Measurements from ENCODE around the gene TLK1. TPM values are rescaled to one million over a fixed set of nuclear protein-coding genes. Genes with fewer than 3 reads are reported as not detected.

Gene TLK1
- polyA plus RNA-seq, 1 donor from 2014 or later, result 33.1 TPM

DNA sequence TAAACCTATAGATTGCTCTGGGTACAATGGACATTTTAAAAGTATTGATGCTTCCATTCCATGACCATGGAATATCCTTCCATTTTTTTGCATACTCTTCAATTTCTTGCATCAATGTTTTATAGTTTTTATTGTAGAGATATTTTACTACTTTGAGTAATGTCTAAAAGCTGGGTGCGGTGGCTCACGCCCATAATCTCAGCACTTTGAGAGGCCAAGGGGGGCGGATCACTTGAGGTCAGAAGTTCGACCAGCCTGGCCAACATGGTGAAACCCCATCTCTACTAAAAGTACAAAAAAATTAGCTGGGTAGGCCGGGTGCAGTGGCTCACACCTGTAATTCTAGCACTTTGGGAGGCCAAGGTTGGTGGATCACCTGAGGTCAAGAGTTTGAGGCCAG, 88.5 kb downstream of the TLK1 start:
- no peak overlapping the region for H3K4me2 ChIP-seq (ENCODE audit: low read length)
- no peaks in the 10 kb centered on the region for H3K36me3 ChIP-seq (ENCODE audit: insufficient read depth, low read length)
- H3K9ac ChIP-seq (ENCODE audit: low read length), result no peak overlapping the region

DNA sequence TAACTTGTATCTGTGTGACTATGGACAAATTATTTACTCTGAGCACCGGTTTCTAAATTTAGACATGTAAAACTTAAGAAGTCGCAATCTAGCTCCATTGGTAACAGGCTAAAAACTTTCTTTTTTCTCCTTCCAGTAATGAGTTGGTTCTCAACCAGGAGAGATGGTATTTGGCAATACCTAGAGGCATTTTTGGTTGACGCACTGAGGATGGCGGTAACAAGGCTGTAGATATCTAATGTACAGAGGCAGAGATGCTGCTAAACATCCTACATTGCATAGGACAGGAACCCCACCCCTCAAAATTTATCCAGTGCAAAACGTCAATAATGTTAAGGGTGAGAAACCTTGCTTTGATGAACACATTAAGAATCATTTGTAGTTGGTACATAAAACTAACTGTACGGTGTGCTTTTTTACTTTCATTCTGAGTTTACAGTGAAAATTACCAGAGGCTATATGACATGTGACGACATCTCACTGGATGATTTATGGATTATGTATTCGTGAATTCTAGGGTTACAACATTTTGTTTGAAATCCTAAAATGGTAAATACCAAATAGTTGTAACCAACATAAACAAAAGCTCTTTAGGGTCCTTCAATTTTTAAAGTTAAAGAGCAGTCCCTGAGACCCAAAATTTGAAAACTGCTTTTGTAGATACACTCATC, 91.3 kb downstream of the TLK1 start:
- H3K4me3 ChIP-seq (ENCODE audit: low read length), result no peak overlapping the region
- no peaks in the 10 kb centered on the region for H3F3A ChIP-seq (ENCODE audit: insufficient read depth, low read length, poor library complexity, severe bottlenecking)

More for the DNA sequence above, 88.5 kb downstream of the TLK1 start:
- no peak for TF ChIP-seq SMC3 (conservative IDR thresholded peaks at IDR 0.05; ENCODE audit: poor library complexity)
- TF ChIP-seq, protein P1, sequence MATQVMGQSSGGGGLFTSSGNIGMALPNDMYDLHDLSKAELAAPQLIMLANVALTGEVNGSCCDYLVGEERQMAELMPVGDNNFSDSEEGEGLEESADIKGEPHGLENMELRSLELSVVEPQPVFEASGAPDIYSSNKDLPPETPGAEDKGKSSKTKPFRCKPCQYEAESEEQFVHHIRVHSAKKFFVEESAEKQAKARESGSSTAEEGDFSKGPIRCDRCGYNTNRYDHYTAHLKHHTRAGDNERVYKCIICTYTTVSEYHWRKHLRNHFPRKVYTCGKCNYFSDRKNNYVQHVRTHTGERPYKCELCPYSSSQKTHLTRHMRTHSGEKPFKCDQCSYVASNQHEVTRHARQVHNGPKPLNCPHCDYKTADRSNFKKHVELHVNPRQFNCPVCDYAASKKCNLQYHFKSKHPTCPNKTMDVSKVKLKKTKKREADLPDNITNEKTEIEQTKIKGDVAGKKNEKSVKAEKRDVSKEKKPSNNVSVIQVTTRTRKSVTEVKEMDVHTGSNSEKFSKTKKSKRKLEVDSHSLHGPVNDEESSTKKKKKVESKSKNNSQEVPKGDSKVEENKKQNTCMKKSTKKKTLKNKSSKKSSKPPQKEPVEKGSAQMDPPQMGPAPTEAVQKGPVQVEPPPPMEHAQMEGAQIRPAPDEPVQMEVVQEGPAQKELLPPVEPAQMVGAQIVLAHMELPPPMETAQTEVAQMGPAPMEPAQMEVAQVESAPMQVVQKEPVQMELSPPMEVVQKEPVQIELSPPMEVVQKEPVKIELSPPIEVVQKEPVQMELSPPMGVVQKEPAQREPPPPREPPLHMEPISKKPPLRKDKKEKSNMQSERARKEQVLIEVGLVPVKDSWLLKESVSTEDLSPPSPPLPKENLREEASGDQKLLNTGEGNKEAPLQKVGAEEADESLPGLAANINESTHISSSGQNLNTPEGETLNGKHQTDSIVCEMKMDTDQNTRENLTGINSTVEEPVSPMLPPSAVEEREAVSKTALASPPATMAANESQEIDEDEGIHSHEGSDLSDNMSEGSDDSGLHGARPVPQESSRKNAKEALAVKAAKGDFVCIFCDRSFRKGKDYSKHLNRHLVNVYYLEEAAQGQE (IDR thresholded peaks at IDR 0.05; ENCODE audit: borderline replicate concordance), result no peak
- no peak for TF ChIP-seq EZH2 (IDR thresholded peaks at IDR 0.05; ENCODE audit: borderline replicate concordance, insufficient read depth, low read length, poor library complexity, severe bottlenecking)
- TF ChIP-seq POLR2AphosphoS5 (IDR thresholded peaks at IDR 0.05), result no peak
- TF ChIP-seq, protein P2, sequence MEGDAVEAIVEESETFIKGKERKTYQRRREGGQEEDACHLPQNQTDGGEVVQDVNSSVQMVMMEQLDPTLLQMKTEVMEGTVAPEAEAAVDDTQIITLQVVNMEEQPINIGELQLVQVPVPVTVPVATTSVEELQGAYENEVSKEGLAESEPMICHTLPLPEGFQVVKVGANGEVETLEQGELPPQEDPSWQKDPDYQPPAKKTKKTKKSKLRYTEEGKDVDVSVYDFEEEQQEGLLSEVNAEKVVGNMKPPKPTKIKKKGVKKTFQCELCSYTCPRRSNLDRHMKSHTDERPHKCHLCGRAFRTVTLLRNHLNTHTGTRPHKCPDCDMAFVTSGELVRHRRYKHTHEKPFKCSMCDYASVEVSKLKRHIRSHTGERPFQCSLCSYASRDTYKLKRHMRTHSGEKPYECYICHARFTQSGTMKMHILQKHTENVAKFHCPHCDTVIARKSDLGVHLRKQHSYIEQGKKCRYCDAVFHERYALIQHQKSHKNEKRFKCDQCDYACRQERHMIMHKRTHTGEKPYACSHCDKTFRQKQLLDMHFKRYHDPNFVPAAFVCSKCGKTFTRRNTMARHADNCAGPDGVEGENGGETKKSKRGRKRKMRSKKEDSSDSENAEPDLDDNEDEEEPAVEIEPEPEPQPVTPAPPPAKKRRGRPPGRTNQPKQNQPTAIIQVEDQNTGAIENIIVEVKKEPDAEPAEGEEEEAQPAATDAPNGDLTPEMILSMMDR (IDR thresholded peaks at IDR 0.05; ENCODE audit: poor library complexity, severe bottlenecking), result no peak
- TF ChIP-seq TAF1 (IDR thresholded peaks at IDR 0.05; ENCODE audit: low read depth), result no peak
- TF ChIP-seq RAD21 (conservative IDR thresholded peaks at IDR 0.05), result no peak
- no peak for TF ChIP-seq EP300 (conservative IDR thresholded peaks at IDR 0.05; ENCODE audit: poor library complexity, severe bottlenecking)
- TF ChIP-seq MXI1 (conservative IDR thresholded peaks at IDR 0.05; ENCODE audit: poor library complexity, severe bottlenecking), result no peak
- Histone ChIP-seq H3K27ac (ENCODE audit: low read length) (no peak overlapping the region), H4K20me1 (ENCODE audit: insufficient read depth) (no peaks in the 10 kb centered on the region), H3K27me3 (ENCODE audit: insufficient read depth, low read depth, low read length) (no peaks in the 10 kb centered on the region), H2AFZ (ENCODE audit: low read depth, low read length) (no peak overlapping the region), H3K9me2 (ENCODE audit: insufficient read depth, low read length) (no peaks in the 10 kb centered on the region), H3K79me2 (replicated peaks; ENCODE audit: insufficient read depth, low read length) (no peaks in the 10 kb centered on the region), H3F3A (ENCODE audit: insufficient read depth, low read length, poor library complexity, severe bottlenecking) (no peaks in the 10 kb centered on the region), H3K4me3 (ENCODE audit: low read length) (no peak overlapping the region), H3K9me3 (ENCODE audit: low read length) (no peaks in the 10 kb centered on the region)

More for the DNA sequence above, 91.3 kb downstream of the TLK1 start:
- Histone ChIP-seq H3K27ac (ENCODE audit: low read length) (no peak overlapping the region), H3K4me2 (ENCODE audit: low read length) (no peak overlapping the region), H3K79me2 (replicated peaks; ENCODE audit: insufficient read depth, low read length) (no peaks in the 10 kb centered on the region), H3K9me2 (ENCODE audit: insufficient read depth, low read length) (no peaks in the 10 kb centered on the region), H3K36me3 (ENCODE audit: insufficient read depth, low read length) (no peaks in the 10 kb centered on the region), H3K27me3 (ENCODE audit: insufficient read depth, low read depth, low read length) (no peaks in the 10 kb centered on the region), H2AFZ (ENCODE audit: low read depth, low read length) (no peak overlapping the region), H3K9me3 (ENCODE audit: low read length) (no peaks in the 10 kb centered on the region), H3K9ac (ENCODE audit: low read length) (no peak overlapping the region), H4K20me1 (ENCODE audit: insufficient read depth) (no peaks in the 10 kb centered on the region)
- TF ChIP-seq EZH2 (IDR thresholded peaks at IDR 0.05; ENCODE audit: borderline replicate concordance, insufficient read depth, low read length, poor library complexity, severe bottlenecking) (no peak), TAF1 (IDR thresholded peaks at IDR 0.05; ENCODE audit: low read depth) (no peak), RAD21 (conservative IDR thresholded peaks at IDR 0.05) (no peak), MXI1 (conservative IDR thresholded peaks at IDR 0.05; ENCODE audit: poor library complexity, severe bottlenecking) (no peak), EP300 (conservative IDR thresholded peaks at IDR 0.05; ENCODE audit: poor library complexity, severe bottlenecking) (no peak)
- TF ChIP-seq, protein P2 (IDR thresholded peaks at IDR 0.05; ENCODE audit: poor library complexity, severe bottlenecking), result no peak
- TF ChIP-seq, protein P1 (IDR thresholded peaks at IDR 0.05; ENCODE audit: borderline replicate concordance), result no peak

Data from neural cell (in vitro differentiated cells).